CMK (cell line): ENCODE data around the gene CENPT.
A peak's percentile ranks its signal among the peaks of the same experiment; 100 is the strongest.

Source experiments
- DNase-seq: peaks from one replicate; pipeline ENCODE4 v3.0.0-alpha.2; 2010; ENCODE audit warnings: low read depth

CENPT gene

DNA sequence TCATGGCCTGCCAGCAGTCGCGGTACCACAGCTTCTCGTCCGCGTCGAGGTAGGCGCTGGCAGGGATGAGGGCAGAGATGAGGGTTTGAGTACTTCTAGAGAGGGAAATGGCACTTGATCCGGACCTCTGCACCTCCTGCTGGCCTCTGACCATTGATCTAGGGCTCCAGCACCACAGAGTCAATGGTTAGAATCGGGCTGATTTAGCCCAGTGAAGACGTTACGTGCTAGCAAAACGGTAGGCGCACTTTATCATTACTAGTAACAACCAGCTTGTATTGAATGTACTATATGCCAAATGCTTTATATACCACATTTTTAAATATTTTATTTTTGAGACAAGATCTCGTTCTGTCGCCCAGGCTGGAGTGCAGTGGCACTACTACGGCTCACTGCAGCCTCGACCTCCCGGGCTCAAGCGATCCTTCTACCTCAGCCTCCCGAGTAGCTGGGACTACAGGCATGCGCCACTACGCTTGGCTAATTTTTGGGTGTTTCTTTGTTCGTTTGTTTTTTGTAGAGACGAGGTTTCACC lies 40.3 kb downstream of the CENPT start:
- no peak for DNase-seq

DNA sequence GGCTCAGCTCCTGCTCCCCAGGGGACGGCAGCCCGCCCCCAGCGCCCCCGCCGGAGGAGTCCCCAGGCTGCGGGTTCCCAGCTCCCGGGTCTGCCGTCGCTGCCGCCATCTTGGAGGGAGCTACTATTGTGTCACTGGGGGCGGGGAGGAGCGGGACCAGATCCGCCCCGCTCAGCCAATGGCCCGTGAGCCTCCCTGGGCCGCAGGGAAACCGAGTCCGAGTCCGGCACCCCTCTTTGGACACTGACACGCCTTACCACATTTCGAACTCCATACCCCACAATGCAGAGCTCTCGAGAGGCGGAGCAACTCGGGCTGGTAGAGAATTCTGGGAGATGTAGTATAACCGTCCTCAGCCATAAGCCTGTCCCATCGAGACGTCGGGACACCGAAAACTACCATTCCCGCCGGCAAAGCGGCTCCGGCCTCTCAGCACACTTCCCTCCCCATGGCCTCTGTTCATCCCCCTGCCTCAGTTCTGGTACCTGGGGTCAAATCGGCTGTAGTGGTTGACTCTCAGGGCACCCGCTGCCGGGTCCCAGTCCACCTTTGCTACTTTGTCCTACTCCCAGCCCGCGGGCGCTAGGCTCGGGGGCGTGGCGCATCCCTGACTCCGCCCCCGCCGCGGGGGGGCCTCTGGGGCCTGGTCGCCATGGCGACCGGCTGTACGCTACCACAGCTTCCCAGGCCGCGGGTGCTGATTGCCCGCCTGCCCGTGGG lies 40.9 kb downstream of the CENPT start, which contains the start of the genes RANBP10 and TSNAXIP1:
Gene RANBP10 (minus strand): TSS at position 133 of the 720 bp plus-strand sequence. CDS start 24 bp downstream, at position 109.
Gene TSNAXIP1 (plus strand): TSS at position 462 of the 720 bp plus-strand sequence. CDS start 261 bp downstream, outside the sequence.
- peak; percentile 98 for DNase-seq

DNA sequence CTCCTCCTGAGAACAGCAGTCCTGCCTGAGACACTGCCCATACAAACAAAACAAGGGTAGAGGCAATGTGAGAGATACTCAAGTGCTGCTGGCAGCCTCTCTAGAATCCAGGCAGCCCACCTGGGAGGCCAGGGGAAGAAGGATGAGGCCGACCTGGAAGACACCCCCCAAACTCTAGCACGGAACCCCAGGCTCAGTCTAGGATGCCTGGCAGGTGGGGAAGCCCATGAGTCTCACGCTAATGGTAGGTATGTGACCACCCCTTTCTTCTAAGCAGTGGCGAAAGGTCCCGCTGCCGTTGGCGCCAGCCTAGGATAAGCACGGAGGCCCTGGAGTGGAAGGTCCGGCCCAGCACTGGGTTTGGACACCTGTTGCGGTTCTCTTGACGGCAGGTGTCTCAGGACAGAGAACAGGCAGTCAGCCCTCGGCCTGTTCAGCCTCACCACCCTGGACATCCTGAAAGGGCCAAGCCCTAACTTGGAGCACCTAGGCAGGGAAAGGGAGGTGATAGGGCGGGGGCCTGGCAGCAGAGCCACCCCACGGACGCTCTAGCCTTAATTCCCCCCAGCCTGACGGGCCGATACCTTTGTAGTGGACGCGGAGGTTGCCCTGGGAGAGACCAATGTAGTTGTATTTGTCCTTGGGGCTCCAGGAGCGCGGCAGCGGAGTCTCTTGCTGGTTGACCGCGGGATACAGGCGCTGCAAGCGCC lies 41.6 kb downstream of the CENPT start:
- no peak for DNase-seq

DNA sequence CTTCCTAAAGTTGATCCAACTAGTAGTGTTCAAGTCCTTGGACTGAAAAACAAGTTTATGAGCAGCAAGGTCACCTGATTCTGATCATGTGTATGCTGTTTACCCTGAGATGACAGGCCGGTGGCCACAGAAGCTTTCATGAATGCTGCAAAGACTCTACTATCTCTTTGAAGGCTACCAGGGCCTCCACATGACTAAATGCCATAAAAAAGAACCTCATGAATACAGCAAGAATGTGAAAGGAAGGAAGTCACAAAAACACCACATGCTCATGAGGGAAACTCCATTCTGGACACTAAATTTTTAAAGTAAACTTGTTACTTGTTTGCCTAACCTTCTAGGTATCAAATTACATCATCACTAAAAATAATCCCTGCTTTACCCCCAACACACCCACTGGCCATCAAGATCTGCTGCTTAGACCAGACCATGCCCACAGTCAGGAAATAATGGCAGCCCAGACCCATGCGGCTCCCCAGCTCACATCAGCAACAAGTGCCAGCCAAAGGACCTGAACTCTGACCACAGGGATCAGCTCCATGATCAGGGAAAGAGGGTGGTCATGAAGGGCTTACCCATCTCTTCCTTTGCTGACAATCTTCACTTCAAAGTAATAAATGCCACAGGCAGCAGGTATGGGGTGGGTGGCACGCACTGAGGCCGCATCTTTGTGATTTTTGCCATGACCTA lies 42.5 kb downstream of the CENPT start:
- no peak for DNase-seq

DNA sequence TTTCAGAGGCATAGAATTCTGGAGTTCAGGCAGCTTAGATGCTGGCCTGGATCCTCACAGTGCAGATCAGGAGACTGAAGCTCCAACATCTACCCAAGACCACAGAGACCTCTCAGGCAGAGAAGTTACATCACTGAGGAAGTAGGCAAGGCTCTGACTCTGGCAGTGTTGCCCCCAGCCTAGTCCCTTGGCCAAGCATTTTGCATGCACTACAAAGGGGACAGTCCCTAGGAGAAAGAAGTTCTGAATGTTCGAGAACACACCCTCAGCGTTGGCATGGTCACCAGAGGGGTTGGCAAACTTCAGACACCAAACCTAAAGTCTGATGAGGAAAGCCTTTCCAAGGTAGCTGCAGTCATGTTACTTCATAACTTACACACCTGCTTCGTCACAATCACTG lies 43.6 kb downstream of the CENPT start:
- DNase-seq, result no peak

DNA sequence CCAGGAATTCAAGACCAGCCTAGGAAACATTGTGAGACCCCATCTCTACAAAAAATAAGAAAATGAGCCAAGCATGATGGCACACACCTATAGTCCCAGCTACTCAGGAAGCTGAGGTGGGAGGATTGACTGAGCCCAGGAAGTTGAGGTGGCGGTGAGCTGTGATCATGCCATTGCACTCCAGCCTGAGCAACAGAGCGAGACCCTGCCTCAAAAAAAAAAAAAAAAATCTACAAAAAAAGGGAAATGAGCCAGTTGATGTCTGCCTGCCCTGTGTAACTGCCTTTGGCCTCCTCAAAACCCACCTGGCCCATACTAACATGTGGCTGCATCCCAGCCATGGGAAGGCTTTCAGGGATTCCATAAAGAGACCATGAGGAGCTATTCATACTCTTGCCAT lies 45.6 kb downstream of the CENPT start:
- DNase-seq, result no peak

DNA sequence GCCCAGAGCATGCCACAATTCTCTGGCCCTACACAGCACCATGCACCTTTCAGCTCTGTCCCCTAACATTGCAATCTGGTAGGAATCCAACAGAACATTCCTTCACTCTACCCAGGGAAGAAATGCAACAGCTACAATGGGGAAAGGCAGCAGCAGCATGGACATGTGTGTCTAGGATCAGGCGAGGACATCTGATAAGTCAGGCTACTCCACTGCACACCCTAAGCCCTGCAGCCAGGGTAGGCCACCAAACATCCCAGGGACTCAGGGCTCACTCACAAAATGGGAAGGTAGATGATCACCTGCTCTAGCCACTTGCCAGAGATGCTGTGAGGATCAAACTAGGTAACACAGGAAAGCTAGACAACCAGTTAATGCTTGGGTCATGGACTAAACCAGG lies 46.3 kb downstream of the CENPT start:
- DNase-seq, result no peak

DNA sequence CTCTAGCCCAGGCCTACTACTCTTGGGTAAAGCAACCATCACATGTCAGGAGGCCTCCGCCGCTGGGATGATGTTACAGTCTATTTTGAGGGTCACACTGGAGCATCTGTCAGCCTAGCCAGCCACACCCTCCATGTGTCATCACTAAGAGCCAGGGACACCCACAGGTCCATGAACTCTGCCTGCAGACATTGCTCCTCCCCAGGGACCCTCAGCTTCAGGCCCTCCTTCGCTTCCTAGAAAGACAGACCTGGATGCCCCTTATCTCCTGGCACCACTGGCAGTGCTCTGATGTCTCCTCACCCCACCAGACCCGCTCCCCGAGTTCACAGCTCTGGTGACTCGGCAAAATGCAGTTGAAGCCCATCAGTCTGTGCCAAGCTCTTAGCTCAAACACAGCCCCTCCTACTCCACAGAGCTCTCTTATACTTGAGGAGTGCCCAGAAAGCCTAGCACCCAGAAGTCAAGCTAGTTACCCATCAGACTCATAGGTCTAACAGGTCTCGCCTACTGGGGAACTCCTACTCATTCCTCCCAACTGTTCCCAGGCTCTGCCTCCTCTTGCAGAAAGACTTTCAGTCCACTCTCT lies 47.1 kb downstream of the CENPT start:
- DNase-seq, result no peak

DNA sequence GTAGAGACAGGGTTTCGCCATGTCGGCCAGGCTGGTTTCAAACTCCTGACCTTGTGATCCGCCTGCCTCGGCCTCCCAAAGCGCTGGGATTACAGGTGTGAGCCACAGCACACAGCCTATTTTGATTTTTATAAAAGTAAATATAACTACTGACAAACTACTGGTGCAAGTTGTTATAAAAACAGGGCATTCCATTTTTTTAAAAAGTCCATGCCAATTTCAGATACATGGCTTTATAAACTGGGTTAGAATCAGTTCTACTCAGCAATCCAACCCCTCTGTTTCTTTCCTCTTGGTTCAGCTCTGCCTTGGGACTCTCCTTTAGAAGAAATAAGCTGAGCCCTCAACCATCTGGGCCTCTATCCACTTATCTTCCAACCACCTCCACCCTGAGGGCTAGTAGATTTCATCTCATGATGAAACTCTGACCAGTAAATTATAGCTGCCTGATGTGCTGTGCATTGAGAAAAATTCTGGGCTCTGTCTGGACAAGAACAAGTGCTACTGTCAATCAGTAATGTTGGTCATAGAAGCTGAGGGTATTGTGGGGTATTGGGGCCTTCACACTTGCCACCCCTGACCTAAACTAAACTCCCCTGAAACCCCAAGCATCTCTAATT lies 51.3 kb downstream of the CENPT start:
- no peak for DNase-seq

DNA sequence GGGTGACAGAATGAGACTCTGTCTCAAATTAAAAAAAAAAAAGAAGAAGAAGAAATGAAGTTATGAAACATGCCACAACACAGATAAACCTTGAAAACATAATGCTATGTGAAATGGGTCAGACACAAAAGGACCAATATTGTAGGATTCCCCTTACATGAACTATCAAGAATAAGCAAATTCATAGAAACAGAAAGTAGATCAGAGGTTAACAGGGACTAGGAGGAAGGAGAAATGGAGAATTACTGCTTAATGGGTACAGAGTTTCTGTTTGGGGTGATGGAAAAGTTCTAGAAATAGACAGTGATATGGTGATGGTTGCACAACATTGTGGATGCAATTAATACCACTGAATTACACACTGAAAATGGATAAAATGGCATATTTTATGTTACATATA lies 57.4 kb downstream of the CENPT start:
- DNase-seq, result no peak

DNA sequence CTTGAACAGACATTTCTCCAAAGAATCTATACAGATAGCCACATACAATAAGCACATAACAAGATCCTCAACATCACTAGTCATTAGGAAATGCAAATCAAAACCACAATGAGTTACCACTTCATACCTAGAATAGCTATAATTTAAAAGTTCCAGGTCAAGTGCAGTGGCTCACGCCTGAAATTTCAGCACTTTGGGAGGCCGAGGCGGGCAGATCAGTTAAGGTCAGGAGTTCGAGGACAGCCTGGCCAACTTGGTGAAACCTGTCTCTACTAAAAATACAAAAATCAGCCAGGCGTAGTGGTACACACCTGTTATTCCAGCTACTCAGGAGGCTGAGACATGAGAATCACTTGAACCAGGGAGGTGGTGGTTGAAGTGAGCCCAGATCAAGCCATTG lies 61.0 kb downstream of the CENPT start:
- no peak for DNase-seq

DNA sequence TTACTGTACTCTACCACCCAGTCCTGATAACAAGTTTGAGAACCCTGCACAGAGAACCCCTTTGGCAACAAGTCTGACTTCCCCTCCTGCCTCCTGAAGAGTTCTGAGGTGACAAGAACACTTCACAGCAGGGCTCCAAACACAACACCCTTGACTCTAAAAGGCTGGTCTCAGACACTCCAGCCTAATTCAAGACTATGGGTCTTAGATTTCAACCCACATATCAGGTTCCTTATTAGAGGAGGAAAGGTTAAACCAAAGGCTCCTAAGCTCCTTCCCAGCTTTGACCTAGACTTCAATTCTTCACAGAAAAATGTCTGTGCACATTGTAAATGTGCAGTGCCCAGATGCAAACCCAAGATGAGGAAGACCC lies 64.2 kb downstream of the CENPT start:
- DNase-seq, result no peak

DNA sequence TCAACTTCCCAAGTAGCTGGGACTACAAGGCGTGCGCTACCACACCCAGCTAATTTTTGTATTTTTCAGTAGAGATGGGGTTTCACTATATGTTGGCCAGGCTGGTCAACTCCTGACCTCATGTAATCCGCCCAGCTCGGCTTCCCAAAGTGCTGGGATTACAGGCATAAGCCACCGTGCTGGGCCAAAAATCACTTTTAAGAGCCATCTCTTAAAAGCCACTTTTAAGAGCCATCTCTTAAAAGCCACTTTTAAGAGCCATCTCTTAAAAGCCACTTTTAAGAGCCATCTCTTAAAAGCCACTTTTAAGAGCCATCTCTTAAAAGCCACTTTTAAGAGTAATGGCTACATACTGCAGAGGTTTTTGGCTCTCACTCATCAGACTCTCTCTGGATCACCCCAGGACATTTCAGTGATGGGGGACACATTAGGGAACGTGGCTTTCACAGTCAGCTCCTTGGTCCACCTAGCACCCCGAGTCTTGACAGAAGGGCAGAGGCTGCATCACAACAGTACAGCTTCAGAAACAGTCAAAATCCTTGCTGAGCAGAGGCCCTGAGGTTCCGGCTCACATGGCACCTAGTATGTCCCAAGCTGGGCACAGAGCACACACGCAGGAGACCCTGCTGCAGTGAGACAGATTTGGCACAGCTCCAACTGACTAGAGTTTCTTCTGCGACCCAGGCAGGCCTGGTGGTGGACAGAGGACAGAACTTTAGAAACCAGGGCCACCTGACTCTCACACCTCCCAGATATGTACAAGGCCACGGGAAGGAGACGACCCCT lies 64.7 kb downstream of the CENPT start:
- no peak for DNase-seq

DNA sequence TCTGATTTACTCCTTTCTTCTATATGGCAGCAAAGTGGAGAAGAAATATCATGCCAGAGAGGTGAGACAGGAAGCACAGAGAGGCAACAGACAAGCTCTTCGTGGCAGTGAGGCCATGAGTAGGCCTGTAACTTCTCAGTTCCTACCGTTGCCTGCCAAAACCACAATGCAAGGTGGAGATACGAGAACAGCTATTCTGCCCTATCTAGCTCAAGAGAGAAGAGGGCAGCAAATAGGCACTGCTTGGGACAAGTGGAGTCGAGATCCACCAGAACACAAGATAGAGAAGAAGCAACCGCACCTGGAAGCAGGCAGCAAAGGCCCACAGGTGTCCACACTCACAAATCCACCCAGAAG lies 66.0 kb downstream of the CENPT start:
- no peak for DNase-seq

DNA sequence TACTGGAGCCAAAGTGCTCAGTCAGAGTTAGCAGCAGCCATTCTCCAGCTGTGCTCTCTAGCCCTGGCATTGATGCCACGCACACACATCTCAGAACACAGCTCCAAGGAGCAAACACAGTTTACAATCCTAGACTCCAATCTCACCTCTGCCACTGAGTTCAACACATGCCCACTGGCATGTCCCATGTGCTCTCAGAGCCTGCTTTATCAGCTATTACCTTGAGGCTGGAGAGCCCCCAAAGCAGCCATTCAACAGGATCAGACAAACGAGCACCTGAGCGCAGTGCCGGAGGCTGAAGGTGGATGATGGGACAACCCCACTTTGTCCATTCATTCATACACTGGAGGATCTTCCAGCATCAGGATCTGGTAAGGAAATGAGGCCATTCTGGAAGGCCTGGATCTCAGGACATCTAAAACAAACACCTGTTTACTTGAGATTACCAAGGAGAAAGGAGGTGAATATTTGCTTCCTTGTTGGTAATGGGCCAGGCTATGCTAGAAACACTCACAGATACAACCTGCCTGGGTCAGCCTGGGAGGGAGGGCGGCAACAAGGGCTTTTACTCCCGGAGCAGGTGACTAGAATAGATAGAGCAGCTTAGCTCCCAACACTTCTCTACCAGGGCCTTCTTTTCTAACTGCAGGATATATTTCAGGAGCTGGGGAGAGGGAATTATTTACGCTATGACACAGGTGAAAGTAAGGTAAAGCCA lies 66.5 kb downstream of the CENPT start:
- DNase-seq, result no peak

DNA sequence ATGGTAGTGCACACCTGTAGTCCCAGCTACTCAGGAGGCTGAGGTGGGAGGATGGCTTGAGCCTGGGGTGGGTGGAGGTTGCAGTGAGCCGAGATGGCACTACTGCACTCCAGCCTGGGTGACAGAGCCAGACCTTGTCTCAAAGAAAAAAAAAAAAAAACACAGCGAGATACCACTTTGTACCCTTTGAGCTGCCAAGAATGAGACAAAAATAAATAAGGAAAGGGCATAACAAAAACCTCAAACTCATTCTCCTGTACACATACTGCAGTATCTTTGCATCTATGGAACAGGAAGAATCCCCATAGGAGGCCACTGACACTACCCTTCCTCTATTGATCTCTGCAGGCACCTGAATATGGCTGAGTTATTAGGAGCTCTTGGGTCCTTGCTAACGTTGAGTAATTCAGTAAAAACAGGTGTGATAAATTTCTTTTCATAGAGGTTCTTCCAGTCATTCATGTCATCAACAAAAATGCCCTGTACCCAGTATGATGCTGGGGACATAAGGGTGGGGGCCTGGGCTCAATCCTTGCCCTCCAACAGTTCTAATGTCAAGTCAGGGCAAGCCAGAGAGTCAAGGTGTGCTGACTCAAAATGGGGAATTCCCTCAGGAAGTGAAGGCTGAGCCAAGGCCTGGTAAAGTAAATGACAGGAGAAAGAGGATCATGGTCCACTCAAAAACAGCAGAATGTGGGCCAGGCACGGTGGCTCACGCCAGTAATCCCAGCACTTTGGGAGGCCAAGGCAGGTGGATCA lies 68.1 kb downstream of the CENPT start:
- DNase-seq, result no peak
